SU-DHL-6 (cell line): ENCODE results near the gene PROS1.

Source experiments
- H2AFZ ChIP-seq: fragments of 200-600 bp; sonication (generic); 2 replicates; pipeline ENCODE4 v1.6.1; 2014; ENCODE audit warnings: low read depth, mild to moderate bottlenecking, moderate library complexity, mixed read lengths, antibody characterized with exemption, low read length; ENCODE audit not compliant: severe bottlenecking
- H3F3A ChIP-seq: fragments of 200-600 bp; shearing (Covaris generic); 2 replicates; pipeline ENCODE4 v1.6.0; 2016; ENCODE audit warnings: antibody characterized with exemption, mild to moderate bottlenecking; ENCODE audit not compliant: insufficient read depth
- H3K27ac ChIP-seq: fragments of 200-600 bp; sonication (generic); 2 replicates; pipeline ENCODE4 v1.5.1; 2016; ENCODE audit warnings: low read depth, mild to moderate bottlenecking, low read length, moderate library complexity, mixed read lengths
- H3K27me3 ChIP-seq: fragments of 200-600 bp; sonication (generic), shearing (Covaris generic); 2 replicates; pipeline ENCODE4 v1.6.0; 2014; ENCODE audit warnings: mild to moderate bottlenecking, low read length
- H3K36me3 ChIP-seq: fragments of 200-600 bp; sonication (generic); 2 replicates; pipeline ENCODE4 v1.6.1; 2014; ENCODE audit warnings: mild to moderate bottlenecking, low read length, mixed read lengths
- H3K4me2 ChIP-seq: fragments of 300-600, 200-600 bp; shearing (Covaris generic), sonication (generic); 2 replicates; pipeline ENCODE4 v1.6.0; 2014; ENCODE audit warnings: low read length, low read depth, mild to moderate bottlenecking; ENCODE audit not compliant: poor library complexity, severe bottlenecking
- H3K4me3 ChIP-seq: fragments of 200-600 bp; sonication (generic); 2 replicates; pipeline ENCODE4 v1.5.1; 2014; ENCODE audit warnings: antibody characterized with exemption, low read length, mild to moderate bottlenecking, mixed read lengths; ENCODE audit not compliant: insufficient read depth, poor library complexity, severe bottlenecking
- H3K79me2 ChIP-seq: fragments of 200-600 bp; sonication (generic); 2 replicates; pipeline ENCODE4 v1.6.1; 2014; ENCODE audit warnings: mild to moderate bottlenecking, low read length, moderate library complexity; ENCODE audit not compliant: insufficient read depth
- H3K9ac ChIP-seq: fragments of 200-600 bp; sonication (generic); 2 replicates; pipeline ENCODE4 v1.7.0; 2014; ENCODE audit warnings: mild to moderate bottlenecking, low read length
- H3K9me2 ChIP-seq: fragments of 200-600 bp; sonication (generic); replicated peaks from 2 replicates; pipeline ENCODE4 v1.6.1; 2014; ENCODE audit warnings: low read length; ENCODE audit not compliant: insufficient read depth
- H3K9me3 ChIP-seq: fragments of 200-600 bp; sonication (generic); 2 replicates; pipeline ENCODE4 v1.6.1; 2014; ENCODE audit warnings: low read length, mixed read lengths; ENCODE audit not compliant: insufficient read depth
- H4K20me1 ChIP-seq: fragments of 200-600 bp; sonication (generic); 2 replicates; pipeline ENCODE4 v1.6.1; 2014; ENCODE audit warnings: low read depth, mild to moderate bottlenecking, antibody characterized with exemption, low read length, moderate library complexity, mixed read lengths
- CTCF ChIP-seq: fragments of 200-600 bp; sonication (generic); IDR thresholded peaks from one replicate; pipeline ENCODE4 v1.5.1; 2017; ENCODE audit warnings: antibody characterized with exemption, mild to moderate bottlenecking, low read length, moderate library complexity; ENCODE audit not compliant: insufficient read depth, poor library complexity, severe bottlenecking
- EZH2phosphoT487 ChIP-seq: fragments of 200-600 bp; sonication (generic), shearing (Covaris generic); conservative IDR thresholded peaks from 2 replicates; pipeline ENCODE4 v1.6.1; 2018; ENCODE audit warnings: mild to moderate bottlenecking, antibody characterized with exemption, low read length, moderate library complexity, mixed read lengths

Gene PROS1

GRCh38 chr3:94015025-94015424, 41.3 kb upstream of the PROS1 start:
- Histone ChIP-seq H2AFZ (no peak overlapping the region), H3K27ac (no peak overlapping the region), H3K9ac (no peak overlapping the region), H3K4me2 (no peak overlapping the region), H3K9me3 (no peaks in the 10 kb centered on the region), H3K27me3 (no peaks in the 10 kb centered on the region), H4K20me1 (no peaks in the 10 kb centered on the region), H3F3A (no peaks in the 10 kb centered on the region), H3K36me3 (no peaks in the 10 kb centered on the region), H3K79me2 (no peaks in the 10 kb centered on the region), H3K9me2 (no peaks in the 10 kb centered on the region), H3K4me3 (no peak overlapping the region)
- no peak for TF ChIP-seq EZH2phosphoT487
- no peak for TF ChIP-seq CTCF

DNA sequence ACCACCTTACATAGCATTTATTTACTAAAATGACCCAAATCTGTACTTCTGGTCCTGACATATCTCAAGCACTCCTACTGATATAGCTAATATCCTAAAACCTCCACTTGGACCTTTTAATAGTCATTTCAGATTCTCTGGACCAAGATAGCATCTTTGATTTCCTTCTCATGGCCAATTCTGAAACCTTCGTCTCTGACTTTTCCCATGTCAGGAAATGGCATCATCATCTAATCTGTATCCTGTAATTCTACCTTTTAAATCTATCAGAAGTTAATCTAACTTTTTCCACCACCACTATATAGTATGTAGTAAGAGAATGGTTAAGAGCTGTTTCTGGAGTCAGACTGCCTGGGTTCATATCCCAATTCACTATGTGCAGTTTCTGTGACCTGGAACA, 38.5 kb upstream of the PROS1 start:
- H3K9ac ChIP-seq, result no peak overlapping the region
- H3K79me2 ChIP-seq, result no peaks in the 10 kb centered on the region
- no peak overlapping the region for H3K27ac ChIP-seq
- no peak overlapping the region for H2AFZ ChIP-seq
- no peak overlapping the region for H3K4me2 ChIP-seq
- no peaks in the 10 kb centered on the region for H3K9me2 ChIP-seq
- H3K4me3 ChIP-seq, result no peak overlapping the region
- H3K27me3 ChIP-seq, result no peaks in the 10 kb centered on the region
- no peaks in the 10 kb centered on the region for H4K20me1 ChIP-seq
- no peaks in the 10 kb centered on the region for H3K36me3 ChIP-seq
- no peaks in the 10 kb centered on the region for H3K9me3 ChIP-seq
- H3F3A ChIP-seq, result no peaks in the 10 kb centered on the region
- TF ChIP-seq CTCF (no peak), EZH2phosphoT487 (no peak)

DNA sequence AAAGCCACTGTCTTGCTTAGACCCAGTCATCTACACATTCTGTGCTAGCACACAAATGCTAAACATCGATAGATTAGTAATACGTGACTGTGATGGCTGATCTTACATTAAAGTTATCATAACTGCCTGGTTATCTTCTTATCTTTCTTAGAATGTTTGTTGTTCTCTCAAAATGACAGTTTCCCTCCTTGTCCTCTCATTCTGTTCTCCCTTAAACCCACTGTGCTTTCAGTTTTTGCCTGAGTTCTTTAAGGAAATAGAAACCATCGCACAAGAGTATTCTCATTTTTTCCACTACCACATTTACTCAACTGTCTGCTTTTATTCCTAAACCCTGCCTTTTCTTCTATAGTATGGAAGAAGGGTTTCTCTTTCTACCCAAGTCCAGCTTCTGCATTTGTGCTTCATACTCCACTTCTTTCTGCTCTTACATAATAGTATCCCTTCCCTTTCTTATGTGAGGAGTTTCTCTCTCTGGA, 37.6 kb upstream of the PROS1 start:
- Histone ChIP-seq H3K79me2 (no peaks in the 10 kb centered on the region), H3K4me2 (no peak overlapping the region), H3K9ac (no peak overlapping the region), H3K4me3 (no peak overlapping the region), H2AFZ (no peak overlapping the region), H3K9me2 (no peaks in the 10 kb centered on the region), H3K27ac (no peak overlapping the region), H3K27me3 (no peaks in the 10 kb centered on the region), H3K9me3 (no peaks in the 10 kb centered on the region), H4K20me1 (no peaks in the 10 kb centered on the region), H3F3A (no peaks in the 10 kb centered on the region), H3K36me3 (no peaks in the 10 kb centered on the region)
- TF ChIP-seq EZH2phosphoT487 (no peak), CTCF (no peak)
